Loucy (cell line): ENCODE data around the gene MYOZ3.

ENCODE experiments used
- CTCF ChIP-seq: fragments of 200-600 bp; sonication (generic); conservative IDR thresholded peaks from 2 replicates; pipeline ENCODE4 v1.5.1; 2014; ENCODE audit warnings: mild to moderate bottlenecking, antibody characterized with exemption, low read length
- EZH2phosphoT487 ChIP-seq: fragments of 200-600 bp; IDR thresholded peaks from 2 replicates; pipeline ENCODE4 v1.6.1; 2018; ENCODE audit warnings: antibody characterized with exemption, mild to moderate bottlenecking, moderate library complexity, borderline replicate concordance

- TF ChIP-seq CTCF (no peak), EZH2phosphoT487 (no peak)
Measured at GRCh38 chr5:150642991-150643710, 17.9 kb upstream of the MYOZ3 start.
